GM12801 (cell line): ENCODE data around the gene ADSS1.

Source experiments
- TF ChIP-seq, protein P1 (sequence below): IDR thresholded peaks from one replicate; pipeline ENCODE4 v1.5.1; 2011; ENCODE audit warnings: control low read depth; ENCODE audit not compliant: insufficient read length; ENCODE audit errors: extremely low read depth

Gene ADSS1

DNA sequence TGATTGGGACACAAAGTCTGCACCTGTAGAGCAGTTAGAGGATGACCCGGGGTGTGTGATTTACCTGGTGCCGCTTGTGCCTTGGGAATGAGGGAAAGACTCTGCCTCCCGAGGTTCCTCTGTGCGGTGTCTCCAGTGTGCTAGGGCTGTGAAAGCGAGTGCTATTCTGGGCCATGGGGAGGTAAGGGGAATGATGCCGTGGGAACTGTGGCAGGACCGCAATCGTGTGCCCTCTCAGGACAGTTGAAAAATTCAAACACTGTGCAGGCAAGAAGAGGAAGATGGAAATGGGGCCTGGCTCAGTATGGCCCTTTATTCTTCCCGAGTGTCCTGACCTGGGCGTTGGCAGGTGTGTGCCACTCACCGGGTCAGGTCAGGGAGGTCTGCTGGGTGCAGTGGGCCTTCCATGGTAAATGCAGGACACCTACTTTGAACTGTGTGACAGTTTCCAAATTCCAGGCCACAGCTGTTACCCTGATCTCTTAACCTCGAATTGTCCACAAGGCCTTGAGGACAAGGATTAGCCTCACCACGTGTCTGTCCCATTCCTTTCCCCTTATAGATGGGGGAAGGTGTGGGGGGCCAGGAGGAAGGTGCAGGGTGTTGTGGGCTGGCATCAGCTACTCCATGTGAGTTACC is 30.3 kb downstream of the ADSS1 start:
- TF ChIP-seq, protein P1, sequence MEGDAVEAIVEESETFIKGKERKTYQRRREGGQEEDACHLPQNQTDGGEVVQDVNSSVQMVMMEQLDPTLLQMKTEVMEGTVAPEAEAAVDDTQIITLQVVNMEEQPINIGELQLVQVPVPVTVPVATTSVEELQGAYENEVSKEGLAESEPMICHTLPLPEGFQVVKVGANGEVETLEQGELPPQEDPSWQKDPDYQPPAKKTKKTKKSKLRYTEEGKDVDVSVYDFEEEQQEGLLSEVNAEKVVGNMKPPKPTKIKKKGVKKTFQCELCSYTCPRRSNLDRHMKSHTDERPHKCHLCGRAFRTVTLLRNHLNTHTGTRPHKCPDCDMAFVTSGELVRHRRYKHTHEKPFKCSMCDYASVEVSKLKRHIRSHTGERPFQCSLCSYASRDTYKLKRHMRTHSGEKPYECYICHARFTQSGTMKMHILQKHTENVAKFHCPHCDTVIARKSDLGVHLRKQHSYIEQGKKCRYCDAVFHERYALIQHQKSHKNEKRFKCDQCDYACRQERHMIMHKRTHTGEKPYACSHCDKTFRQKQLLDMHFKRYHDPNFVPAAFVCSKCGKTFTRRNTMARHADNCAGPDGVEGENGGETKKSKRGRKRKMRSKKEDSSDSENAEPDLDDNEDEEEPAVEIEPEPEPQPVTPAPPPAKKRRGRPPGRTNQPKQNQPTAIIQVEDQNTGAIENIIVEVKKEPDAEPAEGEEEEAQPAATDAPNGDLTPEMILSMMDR = no peak

DNA sequence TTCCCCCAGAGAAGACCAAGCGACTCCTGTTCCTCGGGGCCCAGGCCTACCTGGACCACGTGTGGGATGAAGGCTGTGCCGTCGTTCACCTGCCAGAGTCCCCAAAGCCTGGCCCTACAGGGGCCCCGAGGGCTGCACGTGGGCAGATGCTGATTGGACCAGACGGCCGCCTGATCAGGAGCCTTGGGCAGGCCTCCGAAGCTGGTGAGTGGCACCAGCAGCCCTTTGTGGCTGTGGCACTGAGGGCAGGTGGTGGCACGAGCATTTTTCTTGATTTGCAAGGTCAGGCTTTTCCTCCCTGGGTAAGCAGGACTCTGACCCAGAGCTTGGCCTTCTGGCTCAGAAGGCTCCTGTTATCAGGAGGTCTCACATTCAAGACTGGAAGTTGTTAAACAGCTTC is 31.6 kb downstream of the ADSS1 start:
- TF ChIP-seq, protein P1 = no peak

DNA sequence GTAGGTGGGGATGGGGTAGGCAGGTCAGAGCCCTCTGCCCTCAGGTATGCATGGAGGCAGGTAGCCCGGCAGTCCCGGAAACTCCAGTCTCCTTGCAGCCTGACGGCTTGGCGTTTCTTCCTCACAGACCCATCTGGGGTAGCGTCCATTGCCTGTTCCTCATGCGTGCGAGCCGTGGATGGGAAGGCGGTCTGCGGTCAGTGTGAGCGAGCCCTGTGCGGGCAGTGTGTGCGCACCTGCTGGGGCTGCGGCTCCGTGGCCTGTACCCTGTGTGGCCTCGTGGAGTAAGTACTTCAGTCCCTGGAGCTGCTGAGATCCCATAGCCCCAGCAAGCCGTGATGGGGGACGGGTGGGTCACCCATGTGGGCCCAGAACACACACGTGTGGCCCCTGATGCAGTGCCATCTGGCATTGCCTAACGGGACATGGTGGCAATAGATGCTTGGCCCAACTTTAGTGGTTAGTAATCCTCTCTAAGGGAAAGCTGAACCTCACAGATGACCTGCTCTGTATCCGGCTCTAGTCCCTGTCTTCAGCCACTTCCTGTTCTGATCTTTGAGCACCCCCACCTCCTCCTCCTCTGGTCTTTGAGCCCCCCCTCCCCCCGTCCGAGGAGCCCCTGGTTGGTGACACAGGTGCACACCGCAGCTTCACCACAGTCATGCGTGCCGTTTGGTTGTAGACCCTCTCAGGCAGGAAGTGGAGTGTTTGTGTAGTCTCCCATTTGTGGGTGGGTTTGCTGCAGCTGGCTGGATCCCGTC is 32.6 kb downstream of the ADSS1 start:
- TF ChIP-seq, protein P1 = no peak

DNA sequence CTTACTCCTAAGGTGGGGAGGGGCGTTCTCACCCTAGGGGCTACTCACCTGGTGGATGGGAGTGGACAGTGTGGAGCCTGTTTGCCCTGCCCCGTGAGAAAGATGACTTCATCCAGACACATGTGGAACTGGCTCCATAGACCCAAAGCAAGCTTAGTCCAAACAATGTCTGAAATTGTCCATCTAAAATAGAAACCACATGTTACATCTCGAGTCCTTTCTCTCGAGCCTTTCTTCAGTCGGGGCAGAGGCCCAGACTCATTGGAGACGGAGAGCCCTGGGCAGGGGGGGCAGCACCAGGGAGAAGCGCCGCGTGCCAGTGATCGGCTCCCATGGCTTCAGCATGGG is 33.2 kb downstream of the ADSS1 start:
- TF ChIP-seq, protein P1 = no peak

DNA sequence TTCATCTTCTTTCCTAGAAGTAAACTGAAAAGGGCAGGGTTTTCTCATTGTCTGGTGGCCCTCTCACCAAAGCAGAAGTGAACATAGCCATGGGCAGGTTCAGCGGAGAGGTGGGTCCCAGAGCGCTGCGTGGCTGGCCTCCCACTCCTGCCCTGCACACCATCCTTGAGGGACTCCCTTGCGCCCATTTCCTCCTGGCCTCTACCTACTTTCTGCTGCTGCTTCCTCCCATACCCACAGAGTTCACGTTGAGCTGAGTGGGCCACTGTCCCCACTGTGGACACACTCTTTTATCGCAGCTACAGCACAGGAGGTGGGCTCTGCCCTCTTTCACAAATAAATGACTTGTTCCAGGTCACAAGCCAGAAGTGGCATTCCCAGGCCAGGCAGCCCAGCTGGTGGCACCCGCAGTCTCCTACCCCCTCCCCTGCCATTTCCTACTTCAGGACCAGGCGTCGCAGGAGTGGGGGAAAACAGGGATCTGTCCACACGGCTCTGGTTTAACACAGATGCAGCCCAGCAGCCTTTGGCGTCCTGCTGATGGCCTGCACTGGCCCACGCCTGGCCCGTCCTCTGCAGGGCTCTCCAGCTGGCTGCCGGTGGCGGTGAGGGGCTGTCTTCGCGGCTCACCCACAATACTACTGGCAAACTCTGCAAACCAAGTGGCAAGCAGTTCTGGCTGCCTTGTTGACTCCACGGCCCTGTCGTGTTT is 33.8 kb downstream of the ADSS1 start:
- TF ChIP-seq, protein P1 = no peak

DNA sequence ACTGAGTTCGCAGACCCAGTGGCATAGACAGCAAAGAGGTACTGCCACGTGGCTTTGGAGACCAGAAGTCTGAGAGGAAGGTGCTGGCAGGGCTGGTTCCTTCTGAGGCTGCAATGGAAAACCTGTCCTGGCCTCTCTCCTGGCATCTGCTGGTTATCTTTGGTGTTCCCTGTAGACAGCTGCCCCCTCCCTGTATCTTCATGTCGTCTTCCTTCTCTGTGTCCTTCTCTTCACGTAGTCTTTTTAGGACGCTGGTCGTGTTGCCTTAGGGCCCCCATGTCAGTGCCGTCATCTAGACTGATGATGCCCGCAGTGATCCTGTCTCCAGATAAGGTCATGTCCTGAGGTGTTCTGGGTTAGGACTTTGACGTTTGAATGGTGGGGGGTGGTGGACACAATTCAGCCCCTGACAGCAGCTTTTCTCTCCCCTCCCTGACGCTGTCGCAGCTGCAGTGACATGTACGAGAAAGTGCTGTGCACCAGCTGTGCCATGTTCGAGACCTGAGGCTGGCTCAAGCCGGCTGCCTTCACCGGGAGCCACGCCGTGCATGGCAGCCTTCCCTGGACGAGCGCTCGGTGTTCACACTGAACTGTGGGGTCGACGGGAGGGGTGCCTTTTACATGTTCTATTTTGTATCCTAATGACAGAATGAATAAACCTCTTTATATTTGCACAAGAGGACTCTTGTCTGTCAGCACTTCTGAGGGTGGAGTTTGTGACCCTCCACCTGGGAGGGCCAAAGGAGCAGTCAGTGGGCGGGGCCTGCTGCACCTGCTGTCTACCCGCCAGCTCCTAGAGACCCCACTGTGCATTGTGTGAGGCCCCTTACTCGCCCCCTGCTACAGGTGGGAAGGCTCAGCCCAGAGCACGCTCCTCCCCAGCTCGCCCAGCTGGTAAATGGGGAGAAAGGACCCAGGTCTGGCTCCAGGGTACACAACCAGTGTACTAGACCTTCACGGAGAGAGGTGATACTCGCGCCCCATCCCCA is 35.2 kb downstream of the ADSS1 start:
- TF ChIP-seq, protein P1 = no peak
